ENCODE results near the gene ACBD6.

ACBD6 gene

DNA sequence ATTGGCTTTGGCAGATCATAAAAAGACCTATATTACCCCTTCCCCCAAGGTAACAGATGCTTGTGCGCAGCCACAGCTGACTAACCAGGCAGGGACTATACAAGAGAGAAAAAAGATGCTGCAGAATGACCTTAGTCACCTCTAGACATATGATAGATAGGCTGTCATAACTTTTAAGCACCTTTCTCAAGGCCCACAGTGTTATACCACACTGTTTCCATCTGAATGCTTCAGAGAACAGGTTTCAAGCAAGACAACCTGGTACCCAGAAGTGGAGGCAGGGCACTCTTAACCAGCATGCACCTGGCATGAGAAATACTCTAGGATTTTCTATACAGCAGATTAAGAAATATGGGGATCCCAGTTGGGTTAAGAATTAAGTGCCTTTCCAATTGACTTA, 43.6 kb upstream of the ACBD6 start:
- TF ChIP-seq SIN3A (IDR thresholded peaks at IDR 0.05; ENCODE audit: borderline replicate concordance, insufficient read depth, low read length), result no peak
- TF ChIP-seq, protein P1, sequence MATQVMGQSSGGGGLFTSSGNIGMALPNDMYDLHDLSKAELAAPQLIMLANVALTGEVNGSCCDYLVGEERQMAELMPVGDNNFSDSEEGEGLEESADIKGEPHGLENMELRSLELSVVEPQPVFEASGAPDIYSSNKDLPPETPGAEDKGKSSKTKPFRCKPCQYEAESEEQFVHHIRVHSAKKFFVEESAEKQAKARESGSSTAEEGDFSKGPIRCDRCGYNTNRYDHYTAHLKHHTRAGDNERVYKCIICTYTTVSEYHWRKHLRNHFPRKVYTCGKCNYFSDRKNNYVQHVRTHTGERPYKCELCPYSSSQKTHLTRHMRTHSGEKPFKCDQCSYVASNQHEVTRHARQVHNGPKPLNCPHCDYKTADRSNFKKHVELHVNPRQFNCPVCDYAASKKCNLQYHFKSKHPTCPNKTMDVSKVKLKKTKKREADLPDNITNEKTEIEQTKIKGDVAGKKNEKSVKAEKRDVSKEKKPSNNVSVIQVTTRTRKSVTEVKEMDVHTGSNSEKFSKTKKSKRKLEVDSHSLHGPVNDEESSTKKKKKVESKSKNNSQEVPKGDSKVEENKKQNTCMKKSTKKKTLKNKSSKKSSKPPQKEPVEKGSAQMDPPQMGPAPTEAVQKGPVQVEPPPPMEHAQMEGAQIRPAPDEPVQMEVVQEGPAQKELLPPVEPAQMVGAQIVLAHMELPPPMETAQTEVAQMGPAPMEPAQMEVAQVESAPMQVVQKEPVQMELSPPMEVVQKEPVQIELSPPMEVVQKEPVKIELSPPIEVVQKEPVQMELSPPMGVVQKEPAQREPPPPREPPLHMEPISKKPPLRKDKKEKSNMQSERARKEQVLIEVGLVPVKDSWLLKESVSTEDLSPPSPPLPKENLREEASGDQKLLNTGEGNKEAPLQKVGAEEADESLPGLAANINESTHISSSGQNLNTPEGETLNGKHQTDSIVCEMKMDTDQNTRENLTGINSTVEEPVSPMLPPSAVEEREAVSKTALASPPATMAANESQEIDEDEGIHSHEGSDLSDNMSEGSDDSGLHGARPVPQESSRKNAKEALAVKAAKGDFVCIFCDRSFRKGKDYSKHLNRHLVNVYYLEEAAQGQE (IDR thresholded peaks at IDR 0.05; ENCODE audit: insufficient read depth in 1 of 2, low read depth in 2 of 2, low read length in 2 of 2), result no peak
- no peak for TF ChIP-seq FOXP2 (optimal IDR thresholded peaks at IDR 0.05; ENCODE audit: borderline replicate concordance, extremely low read depth, extremely low read length, insufficient read depth)
- TF ChIP-seq POLR2AphosphoS5 (IDR thresholded peaks at IDR 0.05; ENCODE audit: low read depth, low read length), result no peak
- TF ChIP-seq TAF1 (IDR thresholded peaks at IDR 0.05; ENCODE audit: borderline replicate concordance, insufficient read depth, low read length), result no peak

GRCh38 chr1:180544050-180544449, 41.7 kb upstream of the ACBD6 start:
- TF ChIP-seq, protein P1 (IDR thresholded peaks at IDR 0.05; ENCODE audit: insufficient read depth in 1 of 2, low read depth in 2 of 2, low read length in 2 of 2), result no peak
- TF ChIP-seq FOXP2 (optimal IDR thresholded peaks at IDR 0.05; ENCODE audit: borderline replicate concordance, extremely low read depth, extremely low read length, insufficient read depth) (no peak), SIN3A (IDR thresholded peaks at IDR 0.05; ENCODE audit: borderline replicate concordance, insufficient read depth, low read length) (no peak), POLR2AphosphoS5 (IDR thresholded peaks at IDR 0.05; ENCODE audit: low read depth, low read length) (no peak), TAF1 (IDR thresholded peaks at IDR 0.05; ENCODE audit: borderline replicate concordance, insufficient read depth, low read length) (no peak)

DNA sequence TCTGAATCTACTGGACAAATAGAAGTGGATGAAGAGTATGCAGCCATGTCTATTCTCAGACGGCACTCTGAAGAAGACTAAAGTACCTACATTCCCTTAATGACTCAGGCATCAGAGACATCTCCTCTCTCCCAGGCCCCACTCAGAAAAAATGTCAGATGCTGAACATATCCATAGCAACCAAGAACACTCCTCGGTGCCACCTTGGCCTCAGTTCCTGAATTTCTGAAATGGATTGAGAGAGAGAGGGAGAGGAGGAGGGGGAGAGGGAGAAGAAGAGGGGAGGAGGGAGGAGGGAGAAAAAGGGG, 40.4 kb upstream of the ACBD6 start:
- TF ChIP-seq POLR2AphosphoS5 (IDR thresholded peaks at IDR 0.05; ENCODE audit: low read depth, low read length), result no peak
- TF ChIP-seq TAF1 (IDR thresholded peaks at IDR 0.05; ENCODE audit: borderline replicate concordance, insufficient read depth, low read length), result no peak
- TF ChIP-seq FOXP2 (optimal IDR thresholded peaks at IDR 0.05; ENCODE audit: borderline replicate concordance, extremely low read depth, extremely low read length, insufficient read depth), result no peak
- TF ChIP-seq, protein P1 (IDR thresholded peaks at IDR 0.05; ENCODE audit: insufficient read depth in 1 of 2, low read depth in 2 of 2, low read length in 2 of 2), result no peak
- TF ChIP-seq SIN3A (IDR thresholded peaks at IDR 0.05; ENCODE audit: borderline replicate concordance, insufficient read depth, low read length), result no peak

DNA sequence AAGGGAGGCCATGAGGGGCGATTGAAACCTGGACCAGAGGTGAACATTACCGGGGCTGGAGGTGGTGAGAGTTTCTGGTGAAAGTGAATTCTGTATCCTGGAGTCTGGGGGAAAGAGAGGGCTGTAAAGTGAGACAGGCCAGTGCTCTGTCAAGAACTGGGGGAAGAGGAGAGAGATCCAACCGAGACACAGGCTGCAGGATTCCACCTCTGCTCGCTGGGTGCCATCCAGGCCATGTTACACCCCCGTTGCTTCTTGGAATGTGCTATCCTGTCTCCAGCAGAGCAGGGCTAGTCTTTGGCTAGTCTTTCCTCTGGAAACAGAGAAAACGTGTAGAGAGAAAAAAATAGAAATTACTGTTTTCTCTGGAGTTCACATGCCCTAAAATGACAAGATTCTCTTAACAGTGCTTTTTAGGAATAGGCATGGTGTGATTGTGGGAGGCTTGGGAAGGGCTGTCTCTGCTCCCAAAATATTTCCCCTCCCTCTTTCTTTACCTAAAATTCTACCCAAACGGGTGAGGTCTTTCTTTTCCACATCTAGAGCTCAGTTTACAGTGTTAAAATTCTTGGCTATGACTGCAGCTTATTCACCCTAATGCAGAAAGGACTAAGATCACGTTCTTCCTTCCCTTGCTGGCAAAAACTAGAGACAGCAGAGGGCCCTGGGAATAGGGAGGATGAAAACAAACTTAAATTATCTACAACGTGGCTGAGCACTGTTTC, 39.9 kb upstream of the ACBD6 start:
- no peak for TF ChIP-seq POLR2AphosphoS5 (IDR thresholded peaks at IDR 0.05; ENCODE audit: low read depth, low read length)

- TF ChIP-seq FOXP2 (optimal IDR thresholded peaks at IDR 0.05; ENCODE audit: borderline replicate concordance, extremely low read depth, extremely low read length, insufficient read depth), result no peak
- no peak for TF ChIP-seq SIN3A (IDR thresholded peaks at IDR 0.05; ENCODE audit: borderline replicate concordance, insufficient read depth, low read length)
- no peak for TF ChIP-seq POLR2AphosphoS5 (IDR thresholded peaks at IDR 0.05; ENCODE audit: low read depth, low read length)
- TF ChIP-seq, protein P1 (IDR thresholded peaks at IDR 0.05; ENCODE audit: insufficient read depth in 1 of 2, low read depth in 2 of 2, low read length in 2 of 2), result no peak
- TF ChIP-seq TAF1 (IDR thresholded peaks at IDR 0.05; ENCODE audit: borderline replicate concordance, insufficient read depth, low read length), result no peak
Observed at GRCh38 chr1:180540697-180541594, 38.6 kb upstream of the ACBD6 start.
